Liver (tissue), 3 donors: ENCODE results near the gene MYO9B.

Source experiments
- FOXA1 ChIP-seq: IDR thresholded peaks from 2 replicates; pipeline ENCODE4 v1.6.1; 2016; ENCODE audit warnings: antibody characterized with exemption
- GABPA ChIP-seq, 2 donors: IDR thresholded peaks in 1 of 2; conservative IDR thresholded peaks in 1 of 2; 2 replicates each; pipeline ENCODE4 v1.6.1; 2016; ENCODE audit warnings: antibody characterized with exemption in 2 of 2, mild to moderate bottlenecking in 1 of 2, moderate library complexity in 1 of 2
- JUND ChIP-seq, 2 donors: IDR thresholded peaks; 2 replicates each; pipeline ENCODE4 v1.6.1; 2016; ENCODE audit warnings: antibody characterized with exemption in 2 of 2
- NR2F2 ChIP-seq: IDR thresholded peaks from 2 replicates; pipeline ENCODE4 v1.6.1; 2016; ENCODE audit warnings: antibody characterized with exemption
- RAD21 ChIP-seq, 2 donors: IDR thresholded peaks; 2 replicates each; pipeline ENCODE4 v1.6.1; 2016; ENCODE audit warnings: antibody characterized with exemption in 2 of 2, mild to moderate bottlenecking in 2 of 2
- RXRA ChIP-seq, 2 donors: IDR thresholded peaks; 2 replicates each; pipeline ENCODE4 v1.6.1; 2017 to 2018; ENCODE audit warnings: antibody characterized with exemption in 2 of 2, mild to moderate bottlenecking in 1 of 2
- SP1 ChIP-seq: IDR thresholded peaks from 2 replicates; pipeline ENCODE4 v1.6.1; 2018; ENCODE audit warnings: antibody characterized with exemption, mild to moderate bottlenecking
- TAF1 ChIP-seq: conservative IDR thresholded peaks from 2 replicates; pipeline ENCODE4 v1.6.1; 2016; ENCODE audit warnings: antibody characterized with exemption, mild to moderate bottlenecking
- YY1 ChIP-seq: IDR thresholded peaks from 2 replicates; pipeline ENCODE4 v1.6.1; 2016; ENCODE audit warnings: antibody characterized with exemption, mild to moderate bottlenecking
- TF ChIP-seq, protein P1 (sequence below): IDR thresholded peaks from 2 replicates; pipeline ENCODE4 v1.6.1; 2016; ENCODE audit warnings: antibody characterized with exemption
- TF ChIP-seq, protein P2 (sequence below): fragments of 150-350 bp; IDR thresholded peaks from 2 replicates; pipeline ENCODE4 v1.5.1; 2017; ENCODE audit warnings: improper control_type of control experiment, low read depth, low read length; ENCODE audit not compliant: missing input control
- TF ChIP-seq, protein P3 (sequence below): IDR thresholded peaks from 2 replicates; pipeline ENCODE4 v1.6.1; 2016; ENCODE audit warnings: antibody characterized with exemption, mild to moderate bottlenecking
- TF ChIP-seq, protein P4 (sequence below): IDR thresholded peaks from 2 replicates; pipeline ENCODE4 v1.6.1; 2016; ENCODE audit warnings: antibody characterized with exemption
- TF ChIP-seq, protein P5 (sequence below): IDR thresholded peaks from 2 replicates; pipeline ENCODE4 v1.6.1; 2016; ENCODE audit warnings: antibody characterized with exemption
- donor health status: healthy.
- donor health status: healthy.

DNA sequence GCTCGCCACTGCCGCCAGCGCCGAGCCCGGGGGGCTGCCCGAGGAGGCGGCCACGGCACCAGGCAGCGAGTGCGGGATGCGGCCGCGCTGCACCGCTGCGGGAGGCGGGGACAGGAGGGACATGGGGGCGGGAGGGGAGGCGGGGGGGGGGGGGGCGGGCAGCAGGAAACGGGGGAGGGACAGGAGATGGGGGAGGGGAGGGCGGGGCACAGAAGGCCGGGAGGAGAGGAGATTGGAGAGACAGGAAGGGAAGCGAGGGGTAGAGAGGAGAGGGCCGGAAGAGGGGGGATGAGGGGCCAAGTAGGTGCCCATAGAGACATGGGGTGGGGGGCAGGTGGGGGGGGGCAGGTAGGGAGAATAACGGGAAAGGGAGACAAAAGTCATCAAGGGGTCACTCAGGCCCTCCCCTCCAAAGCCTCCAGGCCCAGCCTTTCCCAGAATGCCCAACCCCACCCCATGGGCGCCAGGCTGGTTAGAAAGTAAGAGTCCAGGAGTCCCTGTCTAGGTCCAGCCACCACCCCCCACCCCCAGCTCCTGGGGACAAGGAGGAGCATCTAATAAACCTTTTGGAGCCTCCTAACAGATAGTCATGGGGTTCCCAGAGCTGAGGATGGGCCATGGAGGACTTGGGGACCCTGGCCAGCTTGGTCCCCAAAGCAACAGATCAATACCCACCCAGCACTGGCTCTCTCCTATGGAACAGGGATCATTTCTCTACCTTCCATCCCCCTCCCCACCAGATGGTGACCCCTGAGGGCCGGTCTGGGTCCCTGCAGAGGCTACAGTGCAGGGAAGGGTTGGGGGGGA, 160.6 kb downstream of the MYO9B start:
- TF ChIP-seq, protein P1, sequence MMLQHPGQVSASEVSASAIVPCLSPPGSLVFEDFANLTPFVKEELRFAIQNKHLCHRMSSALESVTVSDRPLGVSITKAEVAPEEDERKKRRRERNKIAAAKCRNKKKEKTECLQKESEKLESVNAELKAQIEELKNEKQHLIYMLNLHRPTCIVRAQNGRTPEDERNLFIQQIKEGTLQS = no peak
- no peak for TF ChIP-seq JUND (IDR thresholded peaks at IDR 0.05)
- TF ChIP-seq NR2F2 = no peak
- TF ChIP-seq, protein P2, sequence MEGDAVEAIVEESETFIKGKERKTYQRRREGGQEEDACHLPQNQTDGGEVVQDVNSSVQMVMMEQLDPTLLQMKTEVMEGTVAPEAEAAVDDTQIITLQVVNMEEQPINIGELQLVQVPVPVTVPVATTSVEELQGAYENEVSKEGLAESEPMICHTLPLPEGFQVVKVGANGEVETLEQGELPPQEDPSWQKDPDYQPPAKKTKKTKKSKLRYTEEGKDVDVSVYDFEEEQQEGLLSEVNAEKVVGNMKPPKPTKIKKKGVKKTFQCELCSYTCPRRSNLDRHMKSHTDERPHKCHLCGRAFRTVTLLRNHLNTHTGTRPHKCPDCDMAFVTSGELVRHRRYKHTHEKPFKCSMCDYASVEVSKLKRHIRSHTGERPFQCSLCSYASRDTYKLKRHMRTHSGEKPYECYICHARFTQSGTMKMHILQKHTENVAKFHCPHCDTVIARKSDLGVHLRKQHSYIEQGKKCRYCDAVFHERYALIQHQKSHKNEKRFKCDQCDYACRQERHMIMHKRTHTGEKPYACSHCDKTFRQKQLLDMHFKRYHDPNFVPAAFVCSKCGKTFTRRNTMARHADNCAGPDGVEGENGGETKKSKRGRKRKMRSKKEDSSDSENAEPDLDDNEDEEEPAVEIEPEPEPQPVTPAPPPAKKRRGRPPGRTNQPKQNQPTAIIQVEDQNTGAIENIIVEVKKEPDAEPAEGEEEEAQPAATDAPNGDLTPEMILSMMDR = no peak
- TF ChIP-seq, protein P3, sequence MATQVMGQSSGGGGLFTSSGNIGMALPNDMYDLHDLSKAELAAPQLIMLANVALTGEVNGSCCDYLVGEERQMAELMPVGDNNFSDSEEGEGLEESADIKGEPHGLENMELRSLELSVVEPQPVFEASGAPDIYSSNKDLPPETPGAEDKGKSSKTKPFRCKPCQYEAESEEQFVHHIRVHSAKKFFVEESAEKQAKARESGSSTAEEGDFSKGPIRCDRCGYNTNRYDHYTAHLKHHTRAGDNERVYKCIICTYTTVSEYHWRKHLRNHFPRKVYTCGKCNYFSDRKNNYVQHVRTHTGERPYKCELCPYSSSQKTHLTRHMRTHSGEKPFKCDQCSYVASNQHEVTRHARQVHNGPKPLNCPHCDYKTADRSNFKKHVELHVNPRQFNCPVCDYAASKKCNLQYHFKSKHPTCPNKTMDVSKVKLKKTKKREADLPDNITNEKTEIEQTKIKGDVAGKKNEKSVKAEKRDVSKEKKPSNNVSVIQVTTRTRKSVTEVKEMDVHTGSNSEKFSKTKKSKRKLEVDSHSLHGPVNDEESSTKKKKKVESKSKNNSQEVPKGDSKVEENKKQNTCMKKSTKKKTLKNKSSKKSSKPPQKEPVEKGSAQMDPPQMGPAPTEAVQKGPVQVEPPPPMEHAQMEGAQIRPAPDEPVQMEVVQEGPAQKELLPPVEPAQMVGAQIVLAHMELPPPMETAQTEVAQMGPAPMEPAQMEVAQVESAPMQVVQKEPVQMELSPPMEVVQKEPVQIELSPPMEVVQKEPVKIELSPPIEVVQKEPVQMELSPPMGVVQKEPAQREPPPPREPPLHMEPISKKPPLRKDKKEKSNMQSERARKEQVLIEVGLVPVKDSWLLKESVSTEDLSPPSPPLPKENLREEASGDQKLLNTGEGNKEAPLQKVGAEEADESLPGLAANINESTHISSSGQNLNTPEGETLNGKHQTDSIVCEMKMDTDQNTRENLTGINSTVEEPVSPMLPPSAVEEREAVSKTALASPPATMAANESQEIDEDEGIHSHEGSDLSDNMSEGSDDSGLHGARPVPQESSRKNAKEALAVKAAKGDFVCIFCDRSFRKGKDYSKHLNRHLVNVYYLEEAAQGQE = no peak
- TF ChIP-seq SP1 = no peak
- TF ChIP-seq, protein P4, sequence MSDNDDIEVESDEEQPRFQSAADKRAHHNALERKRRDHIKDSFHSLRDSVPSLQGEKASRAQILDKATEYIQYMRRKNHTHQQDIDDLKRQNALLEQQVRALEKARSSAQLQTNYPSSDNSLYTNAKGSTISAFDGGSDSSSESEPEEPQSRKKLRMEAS = no peak
- TF ChIP-seq TAF1 = no peak
- no peak for TF ChIP-seq RXRA (IDR thresholded peaks at IDR 0.05)
- TF ChIP-seq YY1 = no peak
- no peak for TF ChIP-seq GABPA (IDR thresholded peaks at IDR 0.05 in 1 of 2, conservative IDR thresholded peaks at IDR 0.05 in 1 of 2)
- TF ChIP-seq RAD21 (IDR thresholded peaks at IDR 0.05) = no peak
- no peak for TF ChIP-seq FOXA1
- TF ChIP-seq, protein P5, sequence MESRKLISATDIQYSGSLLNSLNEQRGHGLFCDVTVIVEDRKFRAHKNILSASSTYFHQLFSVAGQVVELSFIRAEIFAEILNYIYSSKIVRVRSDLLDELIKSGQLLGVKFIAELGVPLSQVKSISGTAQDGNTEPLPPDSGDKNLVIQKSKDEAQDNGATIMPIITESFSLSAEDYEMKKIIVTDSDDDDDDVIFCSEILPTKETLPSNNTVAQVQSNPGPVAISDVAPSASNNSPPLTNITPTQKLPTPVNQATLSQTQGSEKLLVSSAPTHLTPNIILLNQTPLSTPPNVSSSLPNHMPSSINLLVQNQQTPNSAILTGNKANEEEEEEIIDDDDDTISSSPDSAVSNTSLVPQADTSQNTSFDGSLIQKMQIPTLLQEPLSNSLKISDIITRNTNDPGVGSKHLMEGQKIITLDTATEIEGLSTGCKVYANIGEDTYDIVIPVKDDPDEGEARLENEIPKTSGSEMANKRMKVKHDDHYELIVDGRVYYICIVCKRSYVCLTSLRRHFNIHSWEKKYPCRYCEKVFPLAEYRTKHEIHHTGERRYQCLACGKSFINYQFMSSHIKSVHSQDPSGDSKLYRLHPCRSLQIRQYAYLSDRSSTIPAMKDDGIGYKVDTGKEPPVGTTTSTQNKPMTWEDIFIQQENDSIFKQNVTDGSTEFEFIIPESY = no peak
